Nucleus accumbens (tissue), 56 donors: ENCODE data around the gene ABHD2.
A peak's percentile ranks its signal among the peaks of the same experiment; 100 is the strongest.

Experiments
- DNase-seq, 56 donors: peaks; one replicate each; lab custom pipeline; 2025; lab: John Stamatoyannopoulos, UW

The ABHD2 gene

DNA sequence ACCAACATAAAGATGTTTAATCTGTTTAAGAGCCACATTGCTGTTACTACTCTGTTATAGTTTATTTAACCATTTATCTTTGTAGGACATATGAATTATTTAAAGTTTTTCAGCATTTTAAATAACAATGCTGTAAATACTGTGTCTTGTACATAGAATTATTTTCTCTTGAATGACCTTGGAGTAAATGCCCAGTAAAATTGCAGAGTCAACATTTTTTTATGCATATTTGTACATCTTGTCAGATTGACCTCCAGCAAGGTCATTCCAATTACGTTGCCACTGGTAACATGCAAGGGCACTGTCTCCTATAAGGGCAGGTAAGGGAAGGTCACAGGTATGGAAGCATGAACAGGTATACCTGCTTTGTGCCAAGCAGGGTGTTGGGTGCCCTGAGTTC is 68.8 kb downstream of the ABHD2 start:
- no peak for DNase-seq

- DNase-seq: no peak
These were observed 69.8 kb downstream of the ABHD2 start for GRCh38 chr15:89157918-89158564.

- DNase-seq: no peak
These were observed 73.4 kb downstream of the ABHD2 start for GRCh38 chr15:89161666-89162065.

GRCh38 chr15:89163271-89164055 is 75.2 kb downstream of the ABHD2 start:
- DNase-seq: no peak

DNA sequence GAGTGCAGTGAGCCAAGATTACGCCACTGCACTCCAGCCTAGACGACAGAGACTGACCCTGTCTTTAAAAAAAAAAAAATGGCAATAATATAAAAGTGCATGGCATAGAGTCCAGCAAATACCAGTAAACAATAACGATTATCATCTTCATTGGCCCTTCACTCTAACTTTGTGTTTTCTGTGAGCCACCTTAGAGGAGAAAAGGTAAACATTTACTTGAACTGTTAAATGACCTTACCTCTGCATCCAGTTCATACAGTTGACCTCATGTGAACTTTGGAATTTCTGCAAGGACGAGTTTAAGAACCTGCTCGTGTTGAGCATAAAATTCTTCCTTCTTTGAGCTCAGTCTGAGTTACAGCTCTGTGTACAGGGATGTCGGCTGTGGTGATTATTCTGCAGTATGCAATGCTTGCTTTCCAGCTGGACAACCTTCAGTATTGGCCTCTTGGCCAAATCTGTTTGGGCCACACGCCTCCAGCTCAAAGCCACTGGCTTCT is 76.5 kb downstream of the ABHD2 start:
- no peak for DNase-seq

DNA sequence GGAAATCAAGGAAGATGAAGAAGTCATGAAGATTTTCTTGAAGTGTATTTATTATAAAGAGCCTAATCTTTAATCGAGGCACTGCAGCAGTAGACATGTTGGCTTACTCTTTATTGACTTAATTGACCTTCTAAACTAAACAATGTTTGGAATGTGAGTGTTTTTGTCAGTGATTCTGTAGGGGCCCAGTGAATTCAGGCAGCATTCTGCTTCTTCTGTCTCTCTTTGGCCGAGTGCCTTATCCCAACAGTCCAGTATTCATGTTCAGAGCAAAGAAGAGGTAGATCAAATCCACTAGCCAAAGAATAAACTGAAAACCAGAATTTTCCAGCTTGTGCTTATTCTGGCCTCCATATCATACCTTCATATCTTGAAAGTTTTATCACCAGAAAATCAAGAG is 77.4 kb downstream of the ABHD2 start:
- DNase-seq: no peak

DNA sequence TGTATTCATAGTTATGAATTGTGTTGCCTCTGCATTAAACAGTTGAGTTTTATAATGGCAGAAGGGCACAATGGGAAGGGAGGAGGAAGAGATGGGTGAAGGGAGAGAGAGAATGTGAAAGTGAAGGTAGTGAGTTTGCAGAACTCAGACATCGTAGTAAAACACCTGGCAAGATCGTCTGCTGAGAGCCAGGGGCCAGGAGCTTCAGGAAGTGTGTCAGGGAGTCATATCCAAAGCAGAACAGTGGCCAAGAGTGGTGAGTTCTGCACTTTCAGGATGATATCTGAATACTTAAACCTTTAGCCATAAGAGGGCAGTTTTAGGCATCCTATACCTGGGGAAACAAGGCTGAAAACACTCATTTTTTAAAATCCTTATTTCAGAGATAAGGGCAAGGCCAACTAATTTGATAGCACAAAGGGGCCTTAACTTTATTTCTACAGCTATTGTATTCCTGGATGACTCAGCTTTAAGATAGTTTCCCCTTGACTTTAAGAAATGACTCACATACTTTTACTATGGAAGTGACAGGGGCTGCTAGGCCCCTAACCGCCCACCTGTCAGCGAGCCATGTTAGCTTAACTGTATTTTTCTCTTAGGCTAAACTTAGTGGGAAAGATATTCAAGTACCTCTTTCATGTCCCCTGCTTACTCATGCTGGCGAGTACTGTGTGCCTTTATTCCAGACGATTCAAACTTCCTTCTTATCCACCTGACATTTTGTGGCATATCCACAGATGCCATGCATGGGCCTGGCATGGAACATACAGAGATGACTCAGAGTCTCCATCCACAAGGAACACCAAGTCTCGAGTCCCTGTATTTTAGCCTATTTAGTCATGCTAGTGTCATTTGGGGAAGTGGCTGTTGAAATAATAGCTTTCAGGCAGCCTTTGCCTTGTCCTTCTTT is 79.3 kb downstream of the ABHD2 start:
- peak in 6 of 56 donors; percentile 10 to 46 (median 31) for DNase-seq

- DNase-seq: no peak
These were observed 80.1 kb downstream of the ABHD2 start for GRCh38 chr15:89168316-89168833.

- DNase-seq: no peak
These were observed 82.1 kb downstream of the ABHD2 start for GRCh38 chr15:89170364-89170763.

DNA sequence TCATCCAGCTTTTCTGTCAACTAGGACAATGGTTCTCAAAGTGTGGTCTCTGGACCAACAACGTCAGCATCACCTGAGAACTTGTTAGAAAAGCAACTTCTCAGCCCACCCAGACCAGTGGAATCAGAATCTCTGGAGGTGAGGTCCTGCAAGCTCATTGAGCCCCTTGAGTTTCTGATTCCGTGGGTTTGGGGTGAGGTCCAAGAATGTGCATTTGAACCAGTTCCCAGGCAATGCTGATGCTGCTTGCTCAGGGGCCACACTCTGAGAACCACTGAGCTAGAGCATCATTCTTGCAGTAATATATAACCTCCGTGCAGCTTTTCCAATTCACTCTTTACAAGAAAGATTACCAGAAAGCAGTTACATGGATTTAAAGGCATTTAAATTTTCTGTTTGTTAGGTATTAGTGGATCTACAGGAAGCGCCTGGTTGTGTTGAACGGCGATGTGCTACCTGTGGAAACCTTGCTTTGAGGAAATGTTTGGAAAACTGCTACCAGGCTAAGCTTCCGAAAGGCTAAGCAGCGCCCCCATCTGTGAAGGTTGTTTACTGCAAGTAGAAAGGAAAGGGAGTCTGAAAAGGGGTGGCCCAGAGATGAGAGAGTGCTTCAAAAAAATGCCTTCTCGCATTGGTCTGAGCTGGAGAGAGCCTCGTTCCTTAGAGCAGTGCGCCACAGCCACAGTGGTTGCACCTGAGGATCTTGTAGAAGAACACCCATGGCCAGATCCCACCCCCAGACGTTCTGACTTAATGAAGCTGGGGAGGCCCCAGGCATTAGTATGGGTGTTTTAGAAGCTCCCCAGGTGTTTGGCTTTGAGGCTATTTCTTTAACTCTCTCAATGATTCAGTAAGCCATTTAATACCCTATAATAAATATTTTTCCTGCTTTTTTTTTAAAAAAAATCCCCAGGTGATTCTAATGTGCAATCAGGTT is 83.1 kb downstream of the ABHD2 start:
- peak in 21 of 56 donors; percentile 7 to 66 (median 19) for DNase-seq

GRCh38 chr15:89172921-89173320 is 84.7 kb downstream of the ABHD2 start:
- no peak for DNase-seq

- no peak for DNase-seq
These were observed 86.2 kb downstream of the ABHD2 start for GRCh38 chr15:89174476-89174875.

DNA sequence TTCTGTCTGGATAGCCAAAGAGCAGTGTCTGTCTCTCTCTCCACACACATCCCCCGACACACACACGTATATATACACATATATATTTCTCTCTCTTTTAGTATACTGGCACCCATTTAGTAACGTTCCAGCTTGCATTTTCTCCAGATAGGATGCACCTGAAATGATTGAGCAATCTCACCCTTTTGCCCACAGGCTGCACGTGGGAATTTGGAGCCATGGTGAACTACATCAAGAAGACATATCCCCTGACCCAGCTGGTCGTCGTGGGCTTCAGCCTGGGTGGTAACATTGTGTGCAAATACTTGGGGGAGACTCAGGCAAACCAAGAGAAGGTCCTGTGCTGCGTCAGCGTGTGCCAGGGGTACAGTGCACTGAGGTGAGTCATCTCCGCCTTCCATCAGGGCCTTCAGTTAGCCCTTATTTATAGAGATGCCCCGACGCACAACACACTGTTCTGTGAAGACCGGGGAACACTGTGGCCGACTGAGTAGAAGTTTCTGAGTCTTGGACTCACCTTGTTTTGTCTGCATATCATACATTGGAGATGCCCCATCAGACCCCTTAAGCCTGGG is 87.4 kb downstream of the ABHD2 start:
- no peak for DNase-seq

GRCh38 chr15:89177116-89177515 is 88.9 kb downstream of the ABHD2 start:
- no peak for DNase-seq

- peak in 35 of 56 donors; percentile 9 to 83 (median 42) for DNase-seq
These were observed 89.5 kb downstream of the ABHD2 start for GRCh38 chr15:89177633-89178306.

DNA sequence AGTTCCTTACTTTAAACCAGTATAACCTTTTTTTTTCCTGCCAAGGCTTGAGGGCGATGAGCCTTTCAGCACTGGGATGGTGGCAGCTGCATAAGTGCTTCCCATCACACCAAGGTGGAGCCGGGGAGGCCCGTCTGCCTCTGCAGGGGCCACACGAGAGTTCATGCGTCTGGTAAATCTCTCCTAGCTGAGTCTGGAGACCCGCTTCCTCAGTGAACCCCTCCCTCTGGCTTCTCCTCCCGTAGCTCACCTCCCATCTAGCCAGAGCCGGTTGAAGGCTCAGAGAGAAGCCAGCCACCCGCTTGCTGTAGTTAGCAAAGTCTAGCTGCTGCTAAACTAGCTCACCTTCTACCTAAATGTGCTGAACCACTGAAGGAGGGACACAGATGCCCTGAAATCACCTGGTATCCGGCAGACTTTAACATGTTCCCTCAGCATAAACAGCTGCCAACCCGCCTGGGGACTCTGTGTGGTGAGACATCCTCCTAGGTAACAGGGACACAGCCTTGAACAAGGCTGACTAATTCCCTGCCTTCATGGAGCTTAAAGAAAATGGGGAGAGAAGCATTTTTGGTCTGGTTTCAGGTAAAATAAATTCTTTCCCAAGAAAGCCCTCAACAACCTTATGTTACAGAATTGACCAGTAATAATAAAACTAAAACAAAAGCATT is 90.2 kb downstream of the ABHD2 start:
- DNase-seq: no peak

DNA sequence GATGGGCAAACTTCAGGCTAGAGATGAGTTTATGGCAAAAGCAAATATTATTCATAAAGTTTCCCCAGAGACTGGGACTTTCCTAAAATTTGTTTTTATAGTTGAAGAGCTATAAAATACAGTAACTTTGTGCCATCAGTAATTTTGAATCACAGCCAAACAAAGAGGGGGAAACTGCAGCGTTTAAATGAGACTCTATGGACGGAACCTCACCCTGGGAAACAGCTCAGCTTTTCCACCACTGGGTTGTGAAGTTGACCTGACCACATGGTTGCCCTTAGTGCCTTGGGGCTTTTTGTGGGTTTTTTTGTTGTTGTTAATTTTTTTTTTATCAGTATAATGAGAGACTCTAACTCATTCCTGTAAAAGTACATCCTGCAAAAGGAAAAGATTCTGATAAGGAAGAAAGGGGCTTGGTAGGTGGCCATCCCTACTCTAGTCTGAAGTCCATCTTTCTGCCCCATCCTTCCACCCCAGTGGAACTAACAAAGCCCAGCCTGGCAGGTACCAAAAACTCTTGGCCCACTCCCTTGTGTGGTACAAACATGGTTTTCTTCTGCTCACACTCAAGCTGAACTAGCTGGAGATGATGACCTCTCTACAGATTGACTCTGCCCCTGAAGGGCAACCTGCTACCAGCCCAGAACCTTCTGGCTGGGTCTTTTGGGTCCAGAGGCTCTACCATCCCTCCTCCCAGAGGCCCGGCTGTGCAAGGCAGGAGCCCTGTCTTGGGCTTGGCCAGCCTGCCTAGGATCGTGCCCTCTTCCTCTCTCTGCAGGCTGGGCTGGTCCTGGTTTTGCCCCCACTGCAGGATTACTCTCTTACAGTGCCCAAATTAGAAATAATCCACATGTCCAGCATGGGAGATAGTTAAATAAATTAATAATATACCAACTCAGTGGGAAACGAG is 92.0 kb downstream of the ABHD2 start:
- DNase-seq: no peak
